GM18868 (cell line): ENCODE results near the gene NALCN.
A peak's percentile ranks its signal among the peaks of the same experiment; 100 is the strongest.

Source experiments
- ATAC-seq: cut with Tn5 transposase; IDR thresholded peaks from one replicate; pipeline ENCODE4 v1.9.1; 2021; ENCODE audit warnings: mild to moderate bottlenecking, moderate library complexity; ENCODE audit not compliant: unreplicated experiment

The NALCN gene

DNA sequence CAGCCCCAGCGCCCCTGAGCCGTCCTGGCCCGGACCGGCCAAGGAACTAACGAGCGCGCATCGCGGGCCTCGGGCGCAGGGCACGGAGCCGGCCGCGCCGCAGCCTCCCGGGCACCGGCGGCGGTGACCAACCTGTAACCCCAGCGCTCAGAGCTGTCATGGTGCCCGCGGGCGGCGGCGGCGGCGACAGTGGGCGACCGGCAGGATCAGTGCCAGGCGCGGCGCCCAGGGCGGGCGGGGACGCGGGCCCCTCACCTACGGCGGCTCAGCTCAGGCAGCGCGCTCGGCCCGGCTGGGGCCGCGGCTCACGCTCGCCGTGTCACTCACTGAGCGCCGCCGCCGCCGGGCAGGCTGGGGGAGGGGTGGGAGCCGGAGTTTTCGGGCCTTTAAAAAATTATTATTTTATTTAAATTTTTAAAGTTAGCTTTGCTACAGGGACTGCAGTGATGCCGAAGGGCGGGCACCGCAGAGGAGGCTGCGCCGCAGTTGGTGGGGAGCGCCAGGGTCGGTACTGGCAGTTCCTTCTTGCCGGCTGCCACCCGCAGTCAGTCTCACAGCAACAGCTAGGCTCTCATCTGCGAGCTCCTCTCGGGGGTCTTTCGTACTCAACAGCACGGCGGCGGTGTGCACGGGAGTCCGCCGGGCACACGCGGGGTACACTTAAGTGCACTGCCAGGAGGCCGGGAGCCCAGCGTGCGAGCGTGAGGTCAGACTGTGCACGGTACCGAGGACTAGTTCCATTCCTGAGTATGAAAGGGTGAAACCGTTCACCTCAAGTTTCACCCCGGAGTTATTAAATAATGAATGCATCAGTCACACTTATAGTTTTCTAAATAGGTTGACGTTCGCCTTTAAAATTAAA, at the start of gene NALCN:
NALCN (minus strand) TSS at position 328 of the 862 bp plus-strand sequence. CDS start 17,382 bp downstream, outside the sequence.
- ATAC-seq = peak; percentile 58

- no peak for ATAC-seq
These were observed 49.6 kb upstream of the NALCN start for GRCh38 chr13:101465877-101466276.

- no peak for ATAC-seq
These were observed 40.9 kb upstream of the NALCN start for GRCh38 chr13:101457176-101457575.

DNA sequence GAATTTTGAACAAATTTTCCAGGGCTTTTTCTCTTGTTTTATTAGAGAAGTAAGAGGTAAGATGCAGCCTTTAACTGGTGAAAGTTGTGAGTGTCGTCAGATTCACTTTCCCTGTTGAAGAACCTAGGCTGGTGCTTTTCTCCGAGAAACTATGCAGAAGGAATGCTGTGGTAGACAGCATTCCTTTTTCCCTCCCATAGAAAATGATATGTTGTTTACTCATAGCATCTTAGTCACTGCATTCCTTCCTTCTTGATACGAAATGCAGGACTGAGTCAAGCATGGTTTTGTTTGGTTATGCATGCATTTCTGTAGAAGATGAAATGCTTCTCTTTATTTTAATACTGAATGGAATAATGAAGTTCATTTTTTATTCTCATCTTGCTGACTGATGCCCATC, 39.6 kb upstream of the NALCN start:
- no peak for ATAC-seq

GRCh38 chr13:101454767-101455166, 38.5 kb upstream of the NALCN start:
- no peak for ATAC-seq

- peak; percentile 24 for ATAC-seq
These were observed 37.5 kb upstream of the NALCN start for GRCh38 chr13:101453784-101454201.

DNA sequence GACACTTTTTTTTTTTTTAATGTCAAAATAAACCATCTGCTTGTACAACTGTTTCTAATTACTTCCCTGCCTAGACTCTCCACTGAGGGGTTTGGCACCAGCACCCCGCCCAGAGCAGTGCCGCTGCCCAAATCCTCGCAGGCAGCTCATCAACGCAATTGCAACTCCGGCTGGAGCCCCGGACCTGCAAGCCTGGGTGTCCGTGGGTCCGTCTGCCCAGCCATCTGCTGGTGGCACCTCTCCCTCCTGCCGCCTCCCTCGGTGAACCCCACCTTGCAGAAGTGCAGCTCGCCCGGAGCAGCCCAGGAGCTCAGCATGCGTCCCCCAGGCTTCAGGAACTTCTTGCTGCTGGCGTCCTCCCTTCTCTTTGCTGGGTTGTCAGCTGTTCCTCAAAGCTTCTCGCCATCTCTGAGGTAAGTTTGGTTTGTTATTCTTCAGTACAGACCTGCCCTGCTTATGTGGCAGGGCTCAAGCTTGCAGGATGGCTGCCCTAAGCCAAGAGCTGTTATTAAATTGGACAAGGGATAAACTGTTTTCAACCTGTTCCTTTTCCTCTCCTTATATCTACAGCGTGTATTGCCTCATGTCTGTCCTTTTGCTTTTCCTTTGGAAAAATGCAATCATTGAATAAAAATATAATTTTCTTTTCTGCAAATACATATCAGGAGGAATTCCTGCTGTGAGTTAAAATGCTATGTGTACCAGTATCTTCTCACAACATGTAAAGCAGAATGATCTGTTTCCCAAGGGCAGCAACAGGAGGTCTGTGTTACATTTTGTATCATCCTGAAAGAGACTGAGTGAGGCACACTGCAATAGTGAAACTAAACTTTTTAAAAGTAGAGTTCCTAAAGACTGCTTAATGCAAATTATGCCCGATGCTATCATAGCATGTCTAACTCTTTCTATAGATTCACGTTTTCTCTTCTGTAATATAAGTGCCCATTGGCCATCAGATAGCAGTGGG, 36.5 kb upstream of the NALCN start, which contains the start of gene ITGBL1:
ITGBL1 (plus strand) TSS at position 157 of the 967 bp plus-strand sequence; CDS start at position 316, 159 bp downstream.
- peak; percentile 86 for ATAC-seq

DNA sequence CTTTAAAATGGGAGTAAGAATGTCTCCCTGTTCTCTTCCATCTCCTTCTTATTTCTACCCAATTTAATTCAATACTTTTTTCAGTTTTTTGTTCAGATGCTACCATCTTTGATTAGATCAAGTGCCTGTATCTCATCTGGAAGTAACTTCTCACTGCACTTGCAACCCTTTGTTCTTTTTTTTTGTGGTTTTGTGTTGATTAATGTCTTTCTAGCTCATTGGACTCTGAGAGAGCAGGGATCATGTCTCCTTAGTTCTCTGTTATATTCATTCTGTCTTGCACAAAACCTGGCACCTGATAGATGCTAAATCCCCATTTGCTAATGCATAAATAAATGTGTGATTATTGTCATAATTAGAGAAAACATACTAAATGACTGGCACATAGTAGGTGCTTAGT, 35.3 kb upstream of the NALCN start:
- no peak for ATAC-seq

DNA sequence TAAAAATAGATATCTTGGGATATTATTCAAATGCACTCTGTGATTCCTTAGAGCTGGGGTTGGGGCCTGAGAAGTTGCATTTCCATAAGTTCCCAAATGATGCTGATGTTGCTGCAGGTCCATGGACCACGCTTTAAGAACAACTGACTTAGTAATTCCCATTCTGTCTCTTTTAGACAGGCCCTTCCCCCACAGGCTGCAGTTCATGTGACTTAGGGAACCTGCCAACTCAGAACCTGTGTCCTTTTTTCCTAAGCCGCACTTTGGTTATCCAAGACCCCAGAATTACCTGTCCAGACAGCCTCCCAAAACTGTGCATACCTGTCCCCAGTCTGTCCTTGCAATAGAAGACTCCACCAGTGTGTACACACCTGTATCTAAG, 34.4 kb upstream of the NALCN start:
- ATAC-seq = no peak

GRCh38 chr13:101449790-101450748, 33.8 kb upstream of the NALCN start:
- ATAC-seq = no peak

GRCh38 chr13:101447852-101448251, 31.5 kb upstream of the NALCN start:
- no peak for ATAC-seq

- no peak for ATAC-seq
These were observed 18.2 kb upstream of the NALCN start for GRCh38 chr13:101434486-101434885.

- no peak for ATAC-seq
These were observed 17.6 kb upstream of the NALCN start for GRCh38 chr13:101433895-101434294.

DNA sequence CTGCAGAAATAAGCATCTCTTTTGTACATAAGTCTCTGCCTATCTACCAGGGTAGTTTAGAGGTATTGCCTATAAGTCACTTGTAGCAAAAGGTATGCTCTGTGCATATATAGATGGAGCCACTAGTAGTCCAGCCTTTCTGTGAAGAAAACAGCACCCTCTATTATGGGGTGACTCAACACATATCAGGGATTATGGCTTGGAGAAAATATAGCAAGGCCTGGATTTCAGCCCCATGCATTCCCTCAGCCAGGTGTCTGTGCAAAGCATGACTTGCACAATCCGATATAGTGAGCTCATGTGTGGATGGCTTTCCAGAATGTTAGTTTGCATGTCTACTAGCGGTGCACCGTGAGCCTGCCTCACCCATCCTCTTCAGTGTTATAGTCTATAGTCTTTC, 13.4 kb upstream of the NALCN start:
- no peak for ATAC-seq

DNA sequence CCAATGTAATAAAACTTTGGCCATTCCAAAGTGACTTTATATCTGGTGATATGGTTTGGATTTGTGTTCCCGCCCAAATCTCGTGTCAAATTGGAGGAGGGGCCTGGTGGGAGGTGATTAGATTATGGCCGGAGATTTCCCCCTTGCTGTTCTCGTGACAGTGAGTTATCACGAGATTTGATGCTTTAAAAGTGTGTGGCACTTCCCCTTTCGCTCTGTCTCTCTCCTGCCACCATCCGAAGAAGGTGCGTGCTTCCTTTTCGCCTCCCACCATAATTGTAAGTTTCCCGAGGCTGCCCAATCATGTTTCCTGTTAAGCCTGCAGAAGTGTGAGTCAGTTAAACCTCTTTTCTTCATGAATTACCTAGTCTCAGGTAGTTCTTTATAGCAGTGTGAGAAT, 9.3 kb upstream of the NALCN start:
- no peak for ATAC-seq

GRCh38 chr13:101425156-101425471, 8.8 kb upstream of the NALCN start:
- ATAC-seq = no peak

- no peak for ATAC-seq
These were observed 8.3 kb upstream of the NALCN start for GRCh38 chr13:101424381-101425155.

DNA sequence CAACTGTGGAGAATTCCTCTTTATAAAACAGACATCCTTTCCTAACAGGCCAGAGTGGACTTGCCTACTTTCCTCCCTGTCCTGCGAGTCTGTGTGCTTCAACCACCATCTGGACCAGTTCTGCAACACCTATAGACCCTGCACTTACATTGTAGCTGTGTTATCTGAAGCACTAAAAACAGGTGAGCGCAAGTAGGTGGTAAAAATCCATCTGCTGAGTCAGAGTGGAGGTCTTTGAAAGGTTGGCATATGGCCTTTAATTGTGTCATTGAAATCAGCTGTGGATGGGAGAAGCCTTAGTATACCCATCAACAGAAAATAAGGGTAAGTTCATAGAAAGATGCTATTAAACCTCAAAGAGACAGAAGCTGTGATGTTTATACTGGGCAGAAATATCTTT, 7.6 kb upstream of the NALCN start:
- ATAC-seq = no peak

- no peak for ATAC-seq
These were observed 1.2 kb upstream of the NALCN start for GRCh38 chr13:101417501-101417900.

GRCh38 chr13:101417043-101417406, 717 bp upstream of the NALCN start:
- peak; percentile 7 for ATAC-seq
